ENCODE data around the gene IP6K3. TPM values are rescaled to one million over a fixed set of nuclear protein-coding genes. Genes with fewer than 3 reads are reported as not detected.

Gene IP6K3
- total RNA-seq, 1 experiment from 2014 or later: not detected

DNA sequence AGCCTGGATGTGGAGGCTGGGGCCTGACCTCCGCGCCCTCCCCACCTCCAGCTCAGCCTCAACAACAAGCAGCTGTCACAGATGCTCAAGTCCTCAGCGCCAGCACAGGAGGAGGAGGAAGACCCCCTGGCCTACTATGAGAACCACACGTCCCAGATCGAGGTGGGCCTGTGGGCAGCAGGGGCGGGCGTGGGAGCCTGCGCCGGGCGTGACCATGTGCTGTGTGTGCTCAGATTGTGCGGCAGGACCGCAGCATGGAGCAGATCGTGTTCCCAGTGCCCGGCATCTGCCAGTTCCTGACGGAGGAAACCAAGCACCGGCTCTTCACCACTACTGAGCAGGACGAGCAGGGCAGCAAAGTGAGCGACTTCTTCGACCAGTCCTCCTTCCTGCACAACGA lies 58.7 kb downstream of the IP6K3 start:
- Histone ChIP-seq H3K4me1 (ENCODE audit: control insufficient read depth, insufficient read depth, low read length) (peaks cover 12% of the 10 kb centered on the region), H3K4me3 (ENCODE audit: low read depth in 2 of 2, low read length in 2 of 2) (no peak overlapping the region), H3K9me3 (ENCODE audit: control insufficient read depth, insufficient read depth, low read depth, low read length) (no peaks in the 10 kb centered on the region), H3K36me3 (ENCODE audit: control insufficient read depth, insufficient read depth, low read length) (0 out of 2 replicates have a peak, but pooled peaks cover 2% of the 10 kb centered on the region), H3K27me3 (ENCODE audit: control insufficient read depth, insufficient read depth, low read length) (no peaks in the 10 kb centered on the region), H3K27ac (ENCODE audit: low read length) (no peak overlapping the region)
- DNase-seq (ENCODE audit: low read depth, low spot score) (no peak), ATAC-seq (no peak)
- CTCF ChIA-PET: no interaction called here
- intact Hi-C loops (cut with micrococcal nuclease; ENCODE audit: unreplicated experiment) (no loop called here), in situ Hi-C loops (cut with HindIII; ENCODE audit: low pct_unique_long_range_greater_than_20kb, low sequenced_read_pairs) (no loop called here)
- POLR2A ChIA-PET: no interaction called here
- TF ChIP-seq POLR2AphosphoS5 (IDR thresholded peaks at IDR 0.05; ENCODE audit: low read depth, low read length) (no peak), REST (IDR thresholded peaks at IDR 0.05; ENCODE audit: insufficient read depth in 1 of 2, low read depth in 2 of 2, low read length in 1 of 2) (no peak), SIN3A (IDR thresholded peaks at IDR 0.05; ENCODE audit: borderline replicate concordance, insufficient read depth, low read depth, low read length) (no peak), TCF7L2 (IDR thresholded peaks at IDR 0.05; ENCODE audit: low read depth, low read length) (no peak)
- TF ChIP-seq, protein P1, sequence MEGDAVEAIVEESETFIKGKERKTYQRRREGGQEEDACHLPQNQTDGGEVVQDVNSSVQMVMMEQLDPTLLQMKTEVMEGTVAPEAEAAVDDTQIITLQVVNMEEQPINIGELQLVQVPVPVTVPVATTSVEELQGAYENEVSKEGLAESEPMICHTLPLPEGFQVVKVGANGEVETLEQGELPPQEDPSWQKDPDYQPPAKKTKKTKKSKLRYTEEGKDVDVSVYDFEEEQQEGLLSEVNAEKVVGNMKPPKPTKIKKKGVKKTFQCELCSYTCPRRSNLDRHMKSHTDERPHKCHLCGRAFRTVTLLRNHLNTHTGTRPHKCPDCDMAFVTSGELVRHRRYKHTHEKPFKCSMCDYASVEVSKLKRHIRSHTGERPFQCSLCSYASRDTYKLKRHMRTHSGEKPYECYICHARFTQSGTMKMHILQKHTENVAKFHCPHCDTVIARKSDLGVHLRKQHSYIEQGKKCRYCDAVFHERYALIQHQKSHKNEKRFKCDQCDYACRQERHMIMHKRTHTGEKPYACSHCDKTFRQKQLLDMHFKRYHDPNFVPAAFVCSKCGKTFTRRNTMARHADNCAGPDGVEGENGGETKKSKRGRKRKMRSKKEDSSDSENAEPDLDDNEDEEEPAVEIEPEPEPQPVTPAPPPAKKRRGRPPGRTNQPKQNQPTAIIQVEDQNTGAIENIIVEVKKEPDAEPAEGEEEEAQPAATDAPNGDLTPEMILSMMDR (IDR thresholded peaks at IDR 0.05): no peak
- BruUV-seq (replicated peaks): no TSS peak

DNA sequence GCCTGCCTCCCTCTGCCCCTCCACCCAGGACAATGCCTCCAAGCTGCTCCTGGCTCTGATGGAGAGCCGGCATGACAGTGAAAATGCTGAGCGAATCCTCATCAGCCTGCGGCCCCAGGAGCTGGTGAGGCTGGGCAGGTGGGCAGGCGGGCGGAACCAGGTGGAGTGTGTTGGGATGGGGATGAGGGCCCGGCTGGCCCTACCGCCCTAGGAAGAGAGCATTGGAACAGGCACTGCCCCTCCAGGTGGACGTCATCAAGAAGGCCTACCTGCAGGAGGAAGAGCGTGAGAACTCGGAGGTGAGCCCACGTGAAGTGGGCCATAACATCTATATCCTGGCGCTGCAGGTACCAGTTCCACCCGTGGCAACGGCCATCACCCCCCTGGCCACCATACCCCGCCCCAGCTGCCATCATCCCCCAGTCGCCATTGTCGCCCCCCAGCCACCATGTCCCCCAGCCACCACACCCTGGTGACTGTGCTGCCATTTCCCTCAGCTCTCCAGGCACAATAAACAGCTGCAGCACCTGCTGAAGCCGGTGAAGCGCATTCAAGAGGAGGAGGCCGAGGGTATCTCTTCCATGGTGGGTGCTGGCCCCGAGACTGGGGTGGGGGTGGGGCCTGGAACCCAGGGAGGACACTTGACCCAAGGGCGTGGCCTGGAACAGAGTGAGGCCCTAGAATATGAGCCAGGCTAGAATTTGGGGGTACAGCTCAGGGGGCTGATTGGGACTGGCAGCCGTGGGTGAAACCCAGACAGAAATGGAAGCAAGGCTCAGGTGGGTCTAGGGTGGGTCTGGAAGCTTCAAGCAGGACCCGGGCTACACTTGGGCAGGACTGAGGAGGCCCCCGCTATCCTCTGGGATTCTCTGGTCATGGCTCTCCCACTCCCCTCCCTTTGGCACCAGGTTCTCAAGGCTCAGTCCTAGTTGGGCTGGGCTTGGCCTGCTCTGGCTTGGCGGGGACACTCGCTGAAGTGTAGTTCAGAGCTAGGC lies 59.4 kb downstream of the IP6K3 start:
- Histone ChIP-seq H3K4me1 (ENCODE audit: control insufficient read depth, insufficient read depth, low read length) (peaks cover 7% of the 10 kb centered on the region), H3K36me3 (ENCODE audit: control insufficient read depth, insufficient read depth, low read length) (0 out of 2 replicates have a peak, but pooled peaks cover 2% of the 10 kb centered on the region), H3K27ac (ENCODE audit: low read length) (no peak overlapping the region), H3K27me3 (ENCODE audit: control insufficient read depth, insufficient read depth, low read length) (no peaks in the 10 kb centered on the region), H3K4me3 (ENCODE audit: low read depth in 2 of 2, low read length in 2 of 2) (no peak overlapping the region), H3K9me3 (ENCODE audit: control insufficient read depth, insufficient read depth, low read depth, low read length) (no peaks in the 10 kb centered on the region)
- ChIA-PET CTCF (no interaction called here), POLR2A (no interaction called here)
- intact Hi-C loops (cut with micrococcal nuclease; ENCODE audit: unreplicated experiment) (no loop called here), in situ Hi-C loops (cut with HindIII; ENCODE audit: low pct_unique_long_range_greater_than_20kb, low sequenced_read_pairs) (no loop called here)
- no peak for ATAC-seq
- DNase-seq (ENCODE audit: low read depth, low spot score): no peak
- no TSS peak for BruUV-seq (replicated peaks)
- TF ChIP-seq, protein P1 (IDR thresholded peaks at IDR 0.05): no peak
- TF ChIP-seq POLR2AphosphoS5 (IDR thresholded peaks at IDR 0.05; ENCODE audit: low read depth, low read length) (no peak), TCF7L2 (IDR thresholded peaks at IDR 0.05; ENCODE audit: low read depth, low read length) (no peak), SIN3A (IDR thresholded peaks at IDR 0.05; ENCODE audit: borderline replicate concordance, insufficient read depth, low read depth, low read length) (no peak), REST (IDR thresholded peaks at IDR 0.05; ENCODE audit: insufficient read depth in 1 of 2, low read depth in 2 of 2, low read length in 1 of 2) (no peak)

All from Panc1 (cell line).